HG03045 (cell line): ENCODE data around the gene CUL9.

Source experiments
- ATAC-seq: cut with Tn5 transposase; IDR thresholded peaks from one replicate; pipeline ENCODE4 v1.9.1; 2021; ENCODE audit warnings: mild to moderate bottlenecking, moderate library complexity; ENCODE audit not compliant: unreplicated experiment

The CUL9 gene

DNA sequence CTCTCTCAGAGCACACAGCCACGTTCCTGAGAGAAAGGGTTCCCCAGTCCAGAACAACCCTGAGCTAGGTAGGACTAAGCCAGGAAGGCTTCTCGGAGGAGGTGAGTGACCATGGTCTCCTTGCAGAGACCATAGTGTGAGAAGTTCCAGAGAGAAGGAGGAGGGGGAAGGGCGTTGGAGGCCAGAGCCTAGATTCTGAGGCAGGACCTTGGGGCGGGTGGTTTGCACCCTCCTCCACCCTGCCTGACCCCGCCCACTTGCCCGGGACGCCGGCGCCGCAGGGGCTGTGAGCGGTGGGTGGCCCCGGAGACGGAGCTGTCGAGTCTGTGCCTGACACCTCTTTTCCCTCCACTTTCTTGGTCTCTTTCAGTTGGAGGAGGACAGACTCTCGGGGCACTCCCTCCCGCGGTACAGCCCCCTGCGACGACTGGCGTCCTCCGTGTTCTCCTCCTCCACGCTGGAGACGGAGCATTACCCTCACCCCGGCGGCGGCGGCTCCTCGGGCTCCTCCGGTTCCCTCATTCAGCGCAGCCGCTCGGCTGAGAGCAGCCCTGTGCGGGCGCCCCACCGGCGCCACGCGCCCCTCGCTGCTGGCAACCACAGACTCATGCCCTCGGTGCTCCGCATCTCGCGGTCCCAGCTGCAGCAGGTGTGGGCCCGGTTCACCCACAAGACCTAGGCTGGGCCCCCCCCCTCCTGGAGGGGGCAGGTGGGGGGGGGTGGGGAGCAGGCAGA is 87.4 kb downstream of the CUL9 start:
- no peak for ATAC-seq

GRCh38 chr6:43271103-43271815 is 89.3 kb downstream of the CUL9 start:
- ATAC-seq: no peak

- ATAC-seq: no peak
Measured at GRCh38 chr6:43271944-43272343, 89.9 kb downstream of the CUL9 start.

- no peak for ATAC-seq
Measured at GRCh38 chr6:43273707-43274106, 91.7 kb downstream of the CUL9 start.
